ENCODE results near the gene CLDN25.

DNA sequence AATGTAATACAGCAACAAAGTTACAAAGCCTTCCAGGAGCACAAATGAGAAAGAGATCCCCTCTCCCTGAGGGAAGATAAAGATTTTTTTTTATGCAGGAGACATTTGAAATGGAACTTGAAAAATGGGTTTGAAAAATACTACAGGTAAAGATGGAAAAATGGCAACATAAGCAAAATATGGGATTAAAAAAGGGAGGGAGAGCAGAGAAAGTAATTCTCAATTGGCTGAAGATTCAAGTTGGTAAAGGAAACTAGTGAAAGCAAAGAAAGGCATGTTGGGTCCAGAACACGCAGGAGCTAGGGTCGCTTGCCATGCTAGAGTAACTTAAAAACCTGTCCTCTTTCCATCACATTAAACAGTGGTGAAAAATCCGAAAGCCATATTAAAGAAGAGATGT, 7.6 kb upstream of the CLDN25 start:
- TF ChIP-seq, protein P1, sequence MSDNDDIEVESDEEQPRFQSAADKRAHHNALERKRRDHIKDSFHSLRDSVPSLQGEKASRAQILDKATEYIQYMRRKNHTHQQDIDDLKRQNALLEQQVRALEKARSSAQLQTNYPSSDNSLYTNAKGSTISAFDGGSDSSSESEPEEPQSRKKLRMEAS (IDR thresholded peaks at IDR 0.05; ENCODE audit: insufficient read depth, insufficient read length), result no peak
- TF ChIP-seq, protein P2, sequence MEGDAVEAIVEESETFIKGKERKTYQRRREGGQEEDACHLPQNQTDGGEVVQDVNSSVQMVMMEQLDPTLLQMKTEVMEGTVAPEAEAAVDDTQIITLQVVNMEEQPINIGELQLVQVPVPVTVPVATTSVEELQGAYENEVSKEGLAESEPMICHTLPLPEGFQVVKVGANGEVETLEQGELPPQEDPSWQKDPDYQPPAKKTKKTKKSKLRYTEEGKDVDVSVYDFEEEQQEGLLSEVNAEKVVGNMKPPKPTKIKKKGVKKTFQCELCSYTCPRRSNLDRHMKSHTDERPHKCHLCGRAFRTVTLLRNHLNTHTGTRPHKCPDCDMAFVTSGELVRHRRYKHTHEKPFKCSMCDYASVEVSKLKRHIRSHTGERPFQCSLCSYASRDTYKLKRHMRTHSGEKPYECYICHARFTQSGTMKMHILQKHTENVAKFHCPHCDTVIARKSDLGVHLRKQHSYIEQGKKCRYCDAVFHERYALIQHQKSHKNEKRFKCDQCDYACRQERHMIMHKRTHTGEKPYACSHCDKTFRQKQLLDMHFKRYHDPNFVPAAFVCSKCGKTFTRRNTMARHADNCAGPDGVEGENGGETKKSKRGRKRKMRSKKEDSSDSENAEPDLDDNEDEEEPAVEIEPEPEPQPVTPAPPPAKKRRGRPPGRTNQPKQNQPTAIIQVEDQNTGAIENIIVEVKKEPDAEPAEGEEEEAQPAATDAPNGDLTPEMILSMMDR (IDR thresholded peaks at IDR 0.05; ENCODE audit: extremely low read depth in 1 of 2, insufficient read depth in 1 of 2, low read depth in 1 of 2, low read length in 2 of 2), result no peak
- no peak for TF ChIP-seq POLR2A (IDR thresholded peaks at IDR 0.05; ENCODE audit: low read depth, low read length)
- TF ChIP-seq POLR2AphosphoS5 (IDR thresholded peaks at IDR 0.05; ENCODE audit: insufficient read depth, low read depth, low read length), result no peak
- no peak for TF ChIP-seq EZH2 (IDR thresholded peaks at IDR 0.05; ENCODE audit: borderline replicate concordance, low read depth, low read length, severe bottlenecking)
- TF ChIP-seq JUN (IDR thresholded peaks at IDR 0.05; ENCODE audit: borderline replicate concordance, insufficient read depth, insufficient read length, low read depth), result no peak

Data from endothelial cell of umbilical vein (primary cell).